CD4-positive, alpha-beta T cell treated with Interleukin-17A for 4 hours (primary cell): ENCODE measurements around the gene EDN3.

Experiments used
- DNase-seq: peaks from one replicate; pipeline ENCODE4 v3.0.0-alpha.2; 2020; ENCODE audit warnings: mixed read lengths

The EDN3 gene

GRCh38 chr20:59365611-59366285 lies 65.3 kb downstream of the EDN3 start:
- no peak for DNase-seq

GRCh38 chr20:59371431-59371830 lies 71.0 kb downstream of the EDN3 start:
- no peak for DNase-seq

- no peak for DNase-seq
Measured at GRCh38 chr20:59374261-59374660, 73.8 kb downstream of the EDN3 start.

- no peak for DNase-seq
Measured at GRCh38 chr20:59375541-59375940, 75.1 kb downstream of the EDN3 start.
